Activated CD4-positive, alpha-beta memory T cell treated with anti-CD3 and anti-CD28 coated beads for 36 hours (primary cell): ENCODE results near the gene MYF5. TPM values are rescaled to one million over a fixed set of nuclear protein-coding genes. Genes with fewer than 3 reads are reported as not detected.

ENCODE experiments used
- CTCF ChIA-PET: fragments of 350-600 bp; sonication (Branson Sonifier 250); formaldehyde crosslinking; loops from one replicate; lab custom pipeline; 2021; ENCODE audit warnings: antibody characterized with exemption, inconsistent platforms; lab: Charles Lee
- POLR2A ChIA-PET: fragments of 350-600 bp; sonication (Branson Sonifier 250); formaldehyde crosslinking; loops from one replicate; lab custom pipeline; 2021; ENCODE audit warnings: antibody characterized with exemption; lab: Charles Lee
- DNase-seq: peaks from one replicate; pipeline ENCODE4 v3.0.0-alpha.2; 2020
- H3K27ac Mint-ChIP-seq: one replicate; pipeline ENCODE4 v1.8.0; 2021; ENCODE audit warnings: mixed read lengths
- H3K27me3 Mint-ChIP-seq: one replicate; pipeline ENCODE4 v1.8.0; 2021; ENCODE audit warnings: mixed read lengths
- H3K36me3 Mint-ChIP-seq: one replicate; pipeline ENCODE4 v1.8.0; 2021; ENCODE audit warnings: mixed read lengths
- H3K4me1 Mint-ChIP-seq: one replicate; pipeline ENCODE4 v1.8.0; 2021; ENCODE audit warnings: low read depth, mixed read lengths
- H3K4me3 Mint-ChIP-seq: one replicate; pipeline ENCODE4 v1.8.0; 2021; ENCODE audit warnings: mild to moderate bottlenecking, mixed read lengths
- H3K9me3 Mint-ChIP-seq: one replicate; pipeline ENCODE4 v1.8.0; 2021; ENCODE audit warnings: mixed read lengths
- intact Hi-C: fragments of 100-400 bp; cut with micrococcal nuclease; formaldehyde crosslinking; loops from one replicate; pipeline ENCODE4 v1.15.1; 2023
- total RNA-seq, 2 experiments: library from RNA; stranded (reverse); gene quantifications; one replicate each; pipeline ENCODE4 v1.2.3, GENCODE V29; 2021

MYF5 gene
- total RNA-seq, 2 experiments from 2014 or later: not detected

GRCh38 chr12:80747800-80748199, 31.1 kb downstream of the MYF5 start:
- POLR2A ChIA-PET: no interaction called here
- DNase-seq: no peak
- Mint-ChIP-seq H3K4me1 (no peaks in the 10 kb centered on the region), H3K4me3 (no peak overlapping the region), H3K27ac (no peak overlapping the region), H3K9me3 (peaks cover 2% of the 10 kb centered on the region), H3K36me3 (no peaks in the 10 kb centered on the region), H3K27me3 (no peaks in the 10 kb centered on the region)
- intact Hi-C loops: no loop called here
- CTCF ChIA-PET: no interaction called here

- Mint-ChIP-seq H3K4me3 (no peak overlapping the region), H3K4me1 (no peaks in the 10 kb centered on the region), H3K27ac (no peak overlapping the region), H3K27me3 (no peaks in the 10 kb centered on the region), H3K36me3 (no peaks in the 10 kb centered on the region), H3K9me3 (peaks cover 2% of the 10 kb centered on the region)
- POLR2A ChIA-PET: no interaction called here
- CTCF ChIA-PET: no interaction called here
- DNase-seq: no peak
- intact Hi-C loops: no loop called here
Measured at GRCh38 chr12:80749456-80749855, 32.7 kb downstream of the MYF5 start.

GRCh38 chr12:80752464-80752863, 35.8 kb downstream of the MYF5 start:
- POLR2A ChIA-PET: no interaction called here
- H3K27ac Mint-ChIP-seq: no peak overlapping the region
- peaks cover 2% of the 10 kb centered on the region for H3K9me3 Mint-ChIP-seq
- H3K36me3 Mint-ChIP-seq: no peaks in the 10 kb centered on the region
- CTCF ChIA-PET: no interaction called here
- DNase-seq: no peak
- H3K4me3 Mint-ChIP-seq: no peak overlapping the region
- H3K4me1 Mint-ChIP-seq: no peaks in the 10 kb centered on the region
- H3K27me3 Mint-ChIP-seq: no peaks in the 10 kb centered on the region
- intact Hi-C loops: no loop called here

GRCh38 chr12:80754274-80754673, 37.6 kb downstream of the MYF5 start:
- POLR2A ChIA-PET: no interaction called here
- H3K27ac Mint-ChIP-seq: no peak overlapping the region
- no peaks in the 10 kb centered on the region for H3K36me3 Mint-ChIP-seq
- H3K4me1 Mint-ChIP-seq: no peaks in the 10 kb centered on the region
- no peak overlapping the region for H3K4me3 Mint-ChIP-seq
- no peaks in the 10 kb centered on the region for H3K27me3 Mint-ChIP-seq
- peaks cover 2% of the 10 kb centered on the region for H3K9me3 Mint-ChIP-seq
- DNase-seq: no peak
- CTCF ChIA-PET: no interaction called here
- intact Hi-C loops: no loop called here

GRCh38 chr12:80756875-80757274, 40.2 kb downstream of the MYF5 start:
- H3K27ac Mint-ChIP-seq: no peak overlapping the region
- no peaks in the 10 kb centered on the region for H3K9me3 Mint-ChIP-seq
- no peaks in the 10 kb centered on the region for H3K4me1 Mint-ChIP-seq
- no peak for DNase-seq
- no peaks in the 10 kb centered on the region for H3K36me3 Mint-ChIP-seq
- ChIA-PET CTCF (no interaction called here), POLR2A (no interaction called here)
- intact Hi-C loops: no loop called here
- H3K4me3 Mint-ChIP-seq: no peak overlapping the region
- H3K27me3 Mint-ChIP-seq: no peaks in the 10 kb centered on the region

- H3K4me3 Mint-ChIP-seq: no peak overlapping the region
- ChIA-PET CTCF (no interaction called here), POLR2A (no interaction called here)
- no peaks in the 10 kb centered on the region for H3K27me3 Mint-ChIP-seq
- H3K9me3 Mint-ChIP-seq: no peaks in the 10 kb centered on the region
- H3K36me3 Mint-ChIP-seq: no peaks in the 10 kb centered on the region
- no peak overlapping the region for H3K27ac Mint-ChIP-seq
- intact Hi-C loops: loop anchor here (2.0 kb wide), 1 partner anchor 349 kb away; no protein-coding TSS in a partner anchor
- no peaks in the 10 kb centered on the region for H3K4me1 Mint-ChIP-seq
- DNase-seq: no peak
Measured at GRCh38 chr12:80761838-80762237, 45.1 kb downstream of the MYF5 start.

DNA sequence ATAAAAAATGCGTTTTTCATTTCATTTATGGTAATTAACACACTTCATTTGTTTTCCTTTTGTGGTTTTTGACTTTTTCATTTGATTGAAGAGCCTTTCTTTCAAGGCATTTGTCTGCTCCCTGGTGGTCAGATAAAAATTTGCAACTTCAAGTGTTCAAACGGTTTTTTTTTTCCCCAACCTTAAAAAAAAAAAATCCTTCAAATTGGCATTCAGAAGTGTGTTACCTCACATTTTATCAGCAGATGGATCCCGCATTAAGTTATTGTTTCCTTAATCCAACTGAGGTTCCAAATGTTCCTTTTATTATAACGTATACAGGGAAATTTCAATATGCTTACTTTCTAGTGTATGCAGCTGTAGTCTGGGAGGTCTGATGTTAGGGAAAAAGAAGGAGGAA, 47.2 kb downstream of the MYF5 start:
- ChIA-PET CTCF (no interaction called here), POLR2A (no interaction called here)
- H3K4me1 Mint-ChIP-seq: no peaks in the 10 kb centered on the region
- intact Hi-C loops: loop anchor here (2.0 kb wide), 1 partner anchor 351 kb away; no protein-coding TSS in a partner anchor
- no peaks in the 10 kb centered on the region for H3K36me3 Mint-ChIP-seq
- no peak for DNase-seq
- no peak overlapping the region for H3K4me3 Mint-ChIP-seq
- no peaks in the 10 kb centered on the region for H3K27me3 Mint-ChIP-seq
- H3K27ac Mint-ChIP-seq: no peak overlapping the region
- no peaks in the 10 kb centered on the region for H3K9me3 Mint-ChIP-seq

GRCh38 chr12:80766210-80766609, 49.5 kb downstream of the MYF5 start:
- DNase-seq: no peak
- Mint-ChIP-seq H3K27ac (no peak overlapping the region), H3K4me1 (no peaks in the 10 kb centered on the region), H3K9me3 (no peaks in the 10 kb centered on the region), H3K27me3 (no peaks in the 10 kb centered on the region), H3K4me3 (no peak overlapping the region), H3K36me3 (no peaks in the 10 kb centered on the region)
- ChIA-PET CTCF (no interaction called here), POLR2A (no interaction called here)
- intact Hi-C loops: no loop called here

DNA sequence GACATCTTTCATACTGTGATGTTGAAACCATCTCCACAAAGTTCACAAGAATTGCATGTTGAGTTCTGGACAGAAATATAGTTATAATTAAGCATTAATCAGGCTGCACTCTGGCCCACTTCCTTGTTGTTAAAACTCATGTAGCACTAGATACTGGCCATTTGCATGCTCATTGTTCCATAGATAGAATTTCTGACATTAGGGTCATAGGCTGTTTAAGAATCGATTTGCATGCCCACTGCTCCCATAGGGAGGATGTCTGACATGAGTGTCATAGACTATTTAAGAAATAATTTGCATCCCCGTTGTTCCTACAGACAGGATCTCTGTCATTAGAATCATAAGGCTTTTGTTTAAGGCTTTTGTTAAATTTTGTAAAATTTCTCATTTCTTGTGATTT, 50.2 kb downstream of the MYF5 start:
- no peak for DNase-seq
- POLR2A ChIA-PET: no interaction called here
- H3K27me3 Mint-ChIP-seq: no peaks in the 10 kb centered on the region
- no peak overlapping the region for H3K27ac Mint-ChIP-seq
- CTCF ChIA-PET: no interaction called here
- intact Hi-C loops: no loop called here
- H3K4me3 Mint-ChIP-seq: no peak overlapping the region
- H3K36me3 Mint-ChIP-seq: no peaks in the 10 kb centered on the region
- H3K4me1 Mint-ChIP-seq: no peaks in the 10 kb centered on the region
- H3K9me3 Mint-ChIP-seq: peaks cover 3% of the 10 kb centered on the region

Other genes with a start within 250 kb of the MYF5 start
- not detected for gene MYF6, start 9.3 kb upstream of the MYF5 start, total RNA-seq
- gene LIN7A, start 221.0 kb downstream of the MYF5 start, total RNA-seq: not detected